GM18526 (cell line): Measurements from ENCODE around the gene RBMS1.

Experiments used
- POLR2A ChIP-seq: IDR thresholded peaks from 3 replicates; pipeline ENCODE4 v1.6.1; 2011; ENCODE audit not compliant: insufficient read length; ENCODE audit errors: extremely low read depth

The RBMS1 gene

DNA sequence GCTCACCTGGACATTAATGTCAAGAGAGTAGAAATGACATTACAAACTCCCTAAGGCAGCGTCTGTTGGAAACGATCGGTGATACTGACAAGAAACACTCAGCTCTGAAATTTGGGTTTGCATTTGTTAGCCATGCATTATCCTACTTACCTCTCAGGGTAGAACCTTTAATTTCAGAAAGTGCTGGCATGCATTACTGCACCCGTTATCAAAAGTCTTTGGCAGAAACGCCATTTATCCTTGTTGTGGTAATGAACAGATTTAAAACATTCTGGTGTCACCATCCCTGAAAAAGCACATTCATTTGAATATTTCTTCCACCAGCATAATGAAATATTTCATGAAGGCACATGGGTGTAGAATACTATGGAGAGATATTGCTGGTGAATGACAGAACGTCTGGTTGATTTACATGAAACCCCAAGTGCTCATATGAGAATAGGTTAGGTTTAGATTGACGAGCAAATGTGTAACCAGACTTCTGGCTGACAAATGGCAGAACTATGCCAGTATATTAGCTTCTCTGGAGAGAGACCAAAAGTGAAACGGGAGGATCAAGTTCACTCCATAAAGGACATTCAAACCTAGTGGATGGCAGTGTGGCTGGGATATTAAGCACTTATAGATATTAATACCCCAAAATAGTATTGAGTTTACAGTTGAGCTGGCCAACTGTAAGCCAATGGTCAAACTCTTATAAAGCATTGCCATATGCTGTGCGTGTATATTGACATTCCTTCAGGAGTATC, 240.0 kb downstream of the RBMS1 start:
- TF ChIP-seq POLR2A: no peak

DNA sequence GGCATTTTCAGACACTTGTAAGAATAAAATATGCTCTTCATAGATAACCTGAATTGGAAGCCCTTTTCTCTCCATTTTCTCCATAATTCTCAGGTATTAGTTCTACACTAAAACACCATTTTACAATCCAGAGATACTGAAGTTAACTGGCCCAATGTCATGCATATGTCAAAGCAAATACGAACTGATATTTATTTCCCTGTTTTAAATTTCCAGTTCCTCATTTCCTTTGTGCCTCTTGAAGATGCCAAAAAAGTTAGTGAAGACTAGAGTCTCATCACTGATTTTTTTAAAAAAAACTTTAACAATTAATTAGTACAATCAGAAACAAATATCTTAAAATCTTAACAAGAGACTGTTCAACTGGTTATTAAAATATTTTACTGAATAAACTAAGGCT, 240.7 kb downstream of the RBMS1 start:
- no peak for TF ChIP-seq POLR2A

DNA sequence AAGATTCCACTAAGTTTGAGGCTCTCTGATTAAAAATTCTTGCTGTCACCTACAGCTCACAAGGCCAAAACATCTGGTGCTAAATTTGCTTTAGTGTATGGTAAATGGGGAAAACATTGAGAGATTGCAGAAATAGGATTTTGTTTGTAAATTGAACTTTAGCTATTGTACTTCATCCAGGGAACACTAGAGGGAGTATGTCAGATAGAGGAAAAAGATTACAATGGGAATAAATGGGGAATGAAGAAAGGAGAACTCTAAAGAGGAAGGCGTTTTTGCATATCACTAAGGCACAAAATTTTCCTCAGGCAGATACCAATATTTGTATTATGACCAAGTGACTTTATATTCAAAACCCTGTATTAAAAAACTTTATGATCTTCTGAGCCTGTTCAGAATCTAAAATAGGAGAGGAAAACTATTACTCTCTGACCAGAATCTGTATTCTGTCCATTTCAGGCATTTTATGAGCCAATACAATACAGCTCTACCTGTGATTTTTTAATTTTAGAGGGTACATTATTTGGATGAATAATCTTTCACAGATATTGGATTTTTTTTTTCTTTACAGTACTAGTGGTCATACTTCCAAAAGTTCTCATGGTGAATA, 241.2 kb downstream of the RBMS1 start:
- no peak for TF ChIP-seq POLR2A

DNA sequence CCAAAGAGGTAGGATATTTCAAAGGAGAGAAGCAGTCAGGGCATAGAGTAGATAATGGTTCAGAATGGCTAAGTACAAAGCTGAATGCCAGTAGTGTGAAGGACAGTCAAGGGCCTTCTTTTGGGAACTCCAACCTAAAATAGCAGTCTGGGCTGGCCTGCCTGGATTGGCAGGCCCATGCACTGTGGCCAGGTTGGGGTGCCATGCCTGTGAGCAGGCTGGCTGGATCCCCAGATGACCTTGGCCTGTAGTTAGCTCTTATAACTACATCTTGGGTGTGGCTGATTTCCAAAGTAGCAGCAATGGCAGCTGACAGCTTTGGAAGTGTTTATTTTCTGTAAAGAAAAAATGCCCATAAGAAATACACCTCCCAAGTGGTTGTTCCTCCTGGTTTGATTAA, 242.0 kb downstream of the RBMS1 start:
- TF ChIP-seq POLR2A: no peak

DNA sequence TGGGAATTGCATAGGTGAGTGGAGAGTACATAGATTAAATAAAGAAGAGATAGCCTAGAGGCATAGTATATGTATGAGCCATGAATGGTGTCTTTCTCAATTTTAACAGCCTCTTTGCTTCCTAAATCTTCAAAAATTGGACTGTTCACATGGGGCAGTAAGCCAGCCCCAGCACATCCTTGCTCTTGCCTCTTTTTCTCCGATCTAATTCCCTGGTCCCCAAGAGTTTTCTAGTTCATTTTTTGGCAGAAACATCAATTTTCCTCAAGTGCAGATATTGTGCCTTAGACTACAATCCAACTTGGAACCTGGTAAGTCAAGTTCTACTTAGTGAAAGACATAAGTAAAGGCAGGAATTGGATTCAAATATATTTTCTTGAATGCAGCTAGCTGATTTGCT, 243.7 kb downstream of the RBMS1 start:
- no peak for TF ChIP-seq POLR2A

DNA sequence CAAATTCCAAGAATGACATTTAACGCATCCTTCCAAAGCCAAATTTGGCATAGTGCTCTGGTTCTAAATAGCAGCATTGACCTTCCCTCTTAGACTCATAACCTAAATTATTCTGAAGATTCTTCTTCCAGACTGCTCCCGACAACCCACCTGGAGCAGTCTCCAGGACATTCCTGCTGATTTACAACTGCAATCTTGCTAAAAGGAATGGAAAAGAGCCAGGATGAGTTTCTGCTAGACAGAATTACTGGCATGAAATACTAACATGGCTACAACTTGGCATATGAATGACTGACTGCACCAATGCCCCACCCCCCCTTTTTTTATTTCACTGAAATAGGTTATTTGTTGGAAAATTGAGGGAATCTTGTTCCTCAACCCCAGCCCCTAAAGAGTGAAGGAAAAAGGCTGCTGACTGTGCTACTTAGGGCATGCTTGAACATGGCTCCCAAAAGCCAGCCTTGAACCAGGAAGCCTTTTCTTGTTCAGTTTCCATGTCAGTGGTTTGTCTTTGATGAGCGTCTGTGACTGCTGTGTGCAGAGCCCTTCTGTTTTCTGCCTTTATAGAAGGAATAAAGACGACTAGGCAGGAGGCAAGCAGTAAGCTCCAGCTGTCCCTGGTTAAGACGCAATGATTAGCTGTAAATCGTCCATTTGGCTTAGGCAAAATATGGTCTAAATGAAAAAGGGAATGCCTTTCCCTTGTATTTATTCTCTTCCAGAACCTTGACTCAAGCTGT, 246.1 kb downstream of the RBMS1 start:
- TF ChIP-seq POLR2A: no peak

DNA sequence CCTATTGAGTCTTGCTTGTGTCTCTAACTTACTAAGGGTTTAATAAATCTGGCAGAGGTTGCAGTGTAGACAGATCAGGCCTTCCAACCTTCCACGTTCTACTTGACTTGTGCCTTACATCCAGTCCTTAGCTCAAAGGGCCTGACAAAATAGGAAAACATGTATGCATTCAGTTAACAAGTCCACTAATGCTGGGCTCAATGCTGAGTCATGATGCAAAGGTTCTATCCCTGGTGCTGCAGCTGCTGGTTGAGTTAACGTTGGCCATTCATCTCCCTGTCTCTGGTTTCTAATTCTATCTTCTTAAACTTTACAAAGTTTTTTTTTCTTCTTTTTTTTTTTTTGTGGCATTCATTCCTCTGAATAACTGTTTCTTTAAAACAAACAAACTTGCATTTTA, 247.3 kb downstream of the RBMS1 start:
- no peak for TF ChIP-seq POLR2A

DNA sequence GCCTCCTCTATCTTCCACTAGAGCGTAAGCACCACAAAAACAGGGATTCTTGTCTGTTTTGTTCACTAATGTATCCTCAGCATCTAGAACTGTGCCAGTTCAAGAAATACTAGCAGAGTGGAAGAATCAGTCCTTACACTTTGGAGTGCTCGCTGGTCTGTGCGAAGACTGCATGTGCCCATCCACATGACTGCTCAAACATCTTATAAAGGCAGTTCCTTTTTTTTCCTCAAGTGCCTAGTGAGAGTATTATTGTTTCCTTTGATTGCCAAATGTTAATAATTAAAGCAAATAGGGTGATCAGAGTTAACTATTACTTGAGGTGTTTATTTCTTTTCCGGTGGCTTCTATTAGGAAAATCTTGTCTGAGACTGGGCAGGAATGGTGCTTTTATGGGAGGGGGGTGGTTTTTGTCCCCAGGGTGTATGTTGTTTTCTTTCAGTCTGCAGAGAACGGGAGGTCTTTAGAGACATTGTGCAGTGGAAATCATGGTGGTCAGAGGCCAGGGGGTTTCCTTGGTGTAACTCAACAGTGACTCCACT, 247.9 kb downstream of the RBMS1 start:
- TF ChIP-seq POLR2A: no peak

DNA sequence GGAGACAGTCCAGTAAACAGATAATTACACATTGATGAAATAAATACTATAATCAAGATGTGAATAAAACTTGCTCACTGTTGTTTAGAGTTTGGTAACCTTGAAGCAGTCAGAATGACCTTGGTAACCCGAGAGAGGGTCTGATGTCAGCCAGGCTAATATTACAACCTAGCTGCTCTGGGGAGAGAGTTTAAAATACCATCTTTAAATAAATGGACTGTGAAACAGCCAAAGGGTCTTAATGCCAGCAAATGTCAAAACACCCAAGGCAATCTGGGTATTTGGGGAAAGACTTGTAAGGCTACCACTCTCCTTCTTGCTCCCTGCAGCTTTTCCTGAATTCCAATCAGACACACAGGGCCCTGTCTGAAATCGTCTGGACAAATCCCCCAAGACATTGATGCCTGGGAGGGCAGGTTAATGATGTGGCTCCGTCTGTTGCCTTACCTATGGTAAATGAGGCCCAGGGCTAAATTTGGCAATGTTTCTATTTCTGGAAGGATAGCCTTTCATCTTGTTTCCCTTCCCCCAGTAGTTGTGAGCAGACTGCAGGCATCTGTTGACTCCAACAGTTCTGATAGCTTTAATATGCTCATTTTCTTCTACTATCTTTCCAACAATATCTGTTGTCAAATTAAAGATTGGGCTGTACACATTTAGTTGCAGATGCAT, 250.6 kb downstream of the RBMS1 start:
- TF ChIP-seq POLR2A: no peak

DNA sequence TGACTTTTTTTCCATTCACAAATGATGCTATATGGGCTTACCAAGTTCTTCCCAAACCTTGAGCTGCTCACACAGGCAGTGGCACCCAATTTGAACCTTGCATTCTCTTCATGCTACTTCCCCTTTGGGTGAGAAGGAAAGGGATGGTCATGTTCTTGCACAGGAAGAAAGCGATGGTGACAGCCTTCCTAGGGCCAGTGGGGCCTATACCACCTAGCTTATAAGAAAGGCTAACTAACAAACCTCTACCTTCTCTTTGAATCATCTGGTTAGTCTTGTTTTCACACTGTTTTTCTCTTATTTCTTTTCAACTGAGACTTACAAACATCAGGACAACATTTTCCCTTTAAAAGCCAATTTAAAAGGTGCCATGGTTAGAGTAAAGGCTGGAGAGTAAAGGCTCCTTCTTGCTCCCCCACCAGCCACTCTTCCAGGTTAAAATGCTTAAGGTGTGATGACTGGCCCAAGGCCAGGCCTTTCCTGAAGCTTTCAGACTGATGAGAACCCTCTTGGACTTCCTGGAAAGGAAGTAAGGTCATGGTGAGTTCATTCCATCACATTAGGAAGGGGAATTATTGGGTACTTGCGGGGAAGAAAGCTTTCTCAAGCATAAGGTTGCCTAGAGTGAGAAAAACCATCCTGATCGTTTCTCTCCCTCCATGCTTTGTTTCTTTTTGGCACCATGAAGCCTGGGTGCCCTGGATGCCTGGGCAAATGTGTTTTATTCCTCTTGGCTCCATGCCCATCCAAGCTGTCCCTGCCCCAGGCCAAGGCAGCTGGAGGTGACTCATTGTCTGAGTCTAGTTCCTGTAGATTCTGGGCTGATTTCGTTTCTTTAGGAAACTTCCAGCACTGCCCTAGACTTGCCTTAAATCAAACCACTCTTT, 252.1 kb downstream of the RBMS1 start:
- no peak for TF ChIP-seq POLR2A

DNA sequence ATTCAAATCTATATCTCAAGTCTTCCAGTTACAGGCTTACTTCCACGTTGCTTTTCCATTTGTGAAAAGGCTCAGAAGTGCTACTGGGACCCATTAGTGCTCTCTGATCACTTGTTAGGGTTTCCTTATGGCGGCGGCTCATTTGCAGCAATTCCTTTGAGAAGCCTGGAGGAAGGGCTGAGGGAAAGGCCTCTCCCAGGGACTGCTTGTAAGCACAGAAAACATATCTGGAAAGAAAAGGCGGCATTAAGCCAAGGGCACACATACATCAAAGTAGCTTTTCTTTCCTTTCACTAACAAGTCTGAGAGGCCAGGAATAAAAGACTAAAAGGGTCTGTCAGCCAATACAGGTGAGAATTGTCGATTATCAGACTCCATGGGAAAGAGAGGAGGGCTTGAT, 254.2 kb downstream of the RBMS1 start:
- TF ChIP-seq POLR2A: no peak

DNA sequence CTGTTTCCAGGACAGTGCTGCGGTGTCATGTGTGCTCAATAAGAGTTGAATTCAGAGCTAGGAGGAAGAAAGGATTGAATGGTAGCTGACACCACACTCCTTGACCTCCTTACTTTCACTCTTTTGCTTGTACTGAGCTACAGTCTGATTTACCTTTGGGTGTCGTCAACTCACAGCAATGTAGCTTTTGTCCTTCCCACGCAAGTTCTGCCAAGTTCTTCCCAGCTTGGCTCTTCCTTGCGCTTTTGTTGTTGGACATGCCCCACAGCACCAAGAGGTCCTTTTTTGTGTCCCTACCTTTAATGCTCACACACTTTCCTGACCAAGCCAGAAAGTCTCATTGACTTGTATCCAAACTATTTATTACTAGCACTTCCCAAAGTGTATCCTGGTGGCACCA, 255.2 kb downstream of the RBMS1 start:
- TF ChIP-seq POLR2A: no peak

DNA sequence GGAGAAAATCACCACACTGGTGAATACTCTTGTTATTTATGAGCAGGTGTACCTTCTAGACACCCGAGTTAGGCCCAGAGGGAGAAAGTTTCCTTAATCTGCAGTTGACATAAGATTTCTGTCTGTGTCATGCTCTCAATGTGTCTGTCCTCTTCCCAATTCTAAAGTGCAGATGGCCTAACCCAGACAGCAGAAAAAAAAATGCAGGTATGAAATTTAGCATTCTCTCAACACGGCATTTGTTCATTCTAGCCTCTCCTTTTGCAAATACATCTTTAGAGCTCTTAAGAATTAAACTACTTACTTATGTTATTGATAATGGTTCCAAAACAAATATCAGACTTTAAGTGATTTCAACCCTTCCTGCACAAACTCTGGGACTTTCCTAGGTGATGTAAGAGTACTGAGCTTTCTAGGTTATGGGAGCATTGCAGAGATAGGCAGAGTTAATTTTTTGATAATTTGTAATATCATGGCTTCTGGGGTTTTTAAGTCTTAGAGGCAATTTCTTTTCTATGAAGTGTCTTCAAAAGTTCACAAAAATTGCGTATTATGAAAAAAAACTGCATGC, 260.6 kb downstream of the RBMS1 start:
- TF ChIP-seq POLR2A: no peak

DNA sequence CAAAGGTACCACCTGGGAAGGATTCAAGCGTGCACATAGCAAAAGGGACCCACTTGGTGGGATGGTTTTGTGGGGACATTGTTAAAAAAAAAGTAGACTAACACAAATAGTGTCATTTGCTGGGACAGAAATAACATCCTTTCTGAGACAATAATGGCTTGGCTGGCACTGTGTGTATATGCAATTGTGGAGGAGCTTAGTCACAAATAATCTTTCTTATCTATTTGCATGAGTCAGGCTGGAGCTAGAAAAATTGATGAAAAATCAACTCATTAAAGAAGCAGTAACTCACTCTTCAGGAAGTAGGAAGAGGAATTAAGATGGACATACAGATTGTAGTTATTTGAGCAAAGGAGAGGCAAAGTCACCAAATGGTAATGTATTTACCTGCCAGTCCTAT, 264.0 kb downstream of the RBMS1 start:
- TF ChIP-seq POLR2A: no peak
